ENCODE data around the gene TMEM259. TPM values are rescaled to one million over a fixed set of nuclear protein-coding genes. Genes with fewer than 3 reads are reported as not detected.

The TMEM259 gene
- total and polyA plus RNA-seq, 7 donors: 67.1 to 133 (median 88.8) TPM

- intact Hi-C loops (cut with DNase I): no loop called here
- DNase-seq (peak in 1 of 2 donors; percentile 10), ATAC-seq (no peak)
- WGBS, 3 donors: 85 to 92% (median 91%) methylated on average over 33 of the region's 33 CpGs
- Histone ChIP-seq H3K27ac (no peak overlapping the region), H3K9me3 (no peaks in the 10 kb centered on the region), H3K4me1 (peaks cover 14% of the 10 kb centered on the region), H3K27me3 (ENCODE audit: insufficient read depth in 3 of 3, low read length in 2 of 3) (no peaks in the 10 kb centered on the region), H3K4me3 (no peak overlapping the region), H3K36me3 (ENCODE audit: insufficient read depth in 1 of 2, low read depth in 1 of 2) (peaks cover 0 to 35% of the 10 kb centered on the region in 2 donors)
- no peak for TF ChIP-seq CTCF (IDR thresholded peaks at IDR 0.05)
Measured at GRCh38 chr19:1046117-1046626, 25.2 kb upstream of the TMEM259 start.

- H3K9me3 ChIP-seq: no peaks in the 10 kb centered on the region
- H3K4me1 ChIP-seq: peaks cover 22% of the 10 kb centered on the region
- no peak overlapping the region for H3K27ac ChIP-seq
- no peak overlapping the region for H3K4me3 ChIP-seq
- 79 to 84% (median 83%) methylated on average over 10 of the region's 10 CpGs for WGBS, 3 donors
- no peaks in the 10 kb centered on the region for H3K27me3 ChIP-seq (ENCODE audit: insufficient read depth in 3 of 3, low read length in 2 of 3)
- intact Hi-C loops (cut with DNase I): no loop called here
- DNase-seq: peak; percentile 20 to 64
- peaks cover 0 to 35% of the 10 kb centered on the region in 2 donors for H3K36me3 ChIP-seq (ENCODE audit: insufficient read depth in 1 of 2, low read depth in 1 of 2)
- peak in 1 of 4 donors; percentile 10 for ATAC-seq
- no peak for TF ChIP-seq CTCF (IDR thresholded peaks at IDR 0.05)
Measured at GRCh38 chr19:1045247-1045603, 24.3 kb upstream of the TMEM259 start.

- WGBS, 3 donors: 47 to 56% (median 53%) methylated on average over 23 of the region's 23 CpGs
- H3K4me1 ChIP-seq: peaks cover 32% of the 10 kb centered on the region
- no peaks in the 10 kb centered on the region for H3K27me3 ChIP-seq (ENCODE audit: insufficient read depth in 3 of 3, low read length in 2 of 3)
- ATAC-seq (no peak), DNase-seq (peak; percentile 25 to 64)
- no peak for TF ChIP-seq CTCF (IDR thresholded peaks at IDR 0.05)
- intact Hi-C loops (cut with DNase I): loop anchor here (5.0 kb wide), 1 partner anchor 49 kb away; no protein-coding TSS in a partner anchor
- H3K9me3 ChIP-seq: no peaks in the 10 kb centered on the region
- H3K36me3 ChIP-seq (ENCODE audit: insufficient read depth in 1 of 2, low read depth in 1 of 2): peaks cover 0 to 35% of the 10 kb centered on the region in 2 donors
- H3K4me3 ChIP-seq: peak overlapping the region; percentile 74
- H3K27ac ChIP-seq: peak overlapping the region; percentile 82
Measured at GRCh38 chr19:1042689-1043511, 22.0 kb upstream of the TMEM259 start.

GRCh38 chr19:1041835-1042685 is 21.1 kb upstream of the TMEM259 start:
- intact Hi-C loops (cut with DNase I): loop anchor here (5.0 kb wide), 1 partner anchor 50 kb away; no protein-coding TSS in a partner anchor
- H3K36me3 ChIP-seq (ENCODE audit: insufficient read depth in 1 of 2, low read depth in 1 of 2): peaks cover 0 to 28% of the 10 kb centered on the region in 2 donors
- H3K4me3 ChIP-seq: peak overlapping the region; percentile 74
- WGBS, 3 donors: 21 to 33% (median 24%) methylated on average over 36 to 43 of the region's 43 CpGs
- no peaks in the 10 kb centered on the region for H3K9me3 ChIP-seq
- peaks cover 32% of the 10 kb centered on the region for H3K4me1 ChIP-seq
- ATAC-seq (peak; percentile 44 to 76 (median 48)), DNase-seq (peak; percentile 83 to 88)
- no peak for TF ChIP-seq CTCF (IDR thresholded peaks at IDR 0.05)
- peak overlapping the region; percentile 82 for H3K27ac ChIP-seq
- no peaks in the 10 kb centered on the region for H3K27me3 ChIP-seq (ENCODE audit: insufficient read depth in 3 of 3, low read length in 2 of 3)
